OCI-LY3 (cell line): Measurements from ENCODE around the gene PSMA8.

ENCODE experiments used
- H2AFZ ChIP-seq: fragments of 200-600, 300-600 bp; shearing (Covaris generic); 2 replicates; pipeline ENCODE4 v1.6.0; 2014; ENCODE audit warnings: antibody characterized with exemption, low read depth, low read length
- H3K27ac ChIP-seq: fragments of 200-600, 300-600 bp; sonication (generic); 2 replicates; pipeline ENCODE4 v1.5.1; 2014; ENCODE audit warnings: mild to moderate bottlenecking, low read length, moderate library complexity, mixed read lengths
- H3K27me3 ChIP-seq: fragments of 200-600, 300-600 bp; sonication (generic); 2 replicates; pipeline ENCODE4 v1.6.1; 2014; ENCODE audit warnings: low read depth, low read length, mixed read lengths
- H3K36me3 ChIP-seq: fragments of 200-600, 300-600 bp; sonication (generic); replicated peaks from 2 replicates; pipeline ENCODE3; 2014; ENCODE audit warnings: low read depth, low read length, mixed read lengths
- H3K4me1 ChIP-seq: fragments of 300-600, 200-600 bp; sonication (generic); 2 replicates; pipeline ENCODE4 v1.6.1; 2014; ENCODE audit warnings: low read length, mixed read lengths
- H3K4me2 ChIP-seq: fragments of 200-600, 300-600 bp; sonication (generic); 2 replicates; pipeline ENCODE4 v1.6.1; 2014; ENCODE audit warnings: low read length, mixed read lengths
- H3K4me3 ChIP-seq: fragments of 300-600, 200-600 bp; sonication (generic); 2 replicates; pipeline ENCODE4 v1.5.1; 2014; ENCODE audit warnings: antibody characterized with exemption, mild to moderate bottlenecking, low read length, moderate library complexity
- H3K79me2 ChIP-seq: fragments of 300-600, 200-600 bp; shearing (Covaris generic); 2 replicates; pipeline ENCODE4 v1.6.1; 2014; ENCODE audit warnings: mild to moderate bottlenecking, low read length, mixed read lengths
- H3K9ac ChIP-seq: fragments of 300-600, 200-600 bp; shearing (Covaris generic); 2 replicates; pipeline ENCODE4 v1.6.0; 2014; ENCODE audit warnings: mild to moderate bottlenecking, low read length, moderate library complexity
- H3K9me3 ChIP-seq: fragments of 200-600, 300-600 bp; shearing (Covaris generic); 2 replicates; pipeline ENCODE4 v1.6.1; 2014; ENCODE audit warnings: low read length, mixed read lengths; ENCODE audit not compliant: insufficient read depth
- H4K20me1 ChIP-seq: fragments of 200-600, 300-600 bp; sonication (generic); 2 replicates; pipeline ENCODE4 v1.6.1; 2016; ENCODE audit warnings: low read length, mixed read lengths; ENCODE audit not compliant: insufficient read depth
- EZH2phosphoT487 ChIP-seq: fragments of 200-600 bp; shearing (Covaris generic); IDR thresholded peaks from 2 replicates; pipeline ENCODE4 v1.6.1; 2018; ENCODE audit warnings: antibody characterized with exemption, mixed run types, low read depth
- TF ChIP-seq, protein P1 (sequence below): fragments of 200-600, 300-600 bp; sonication (generic); IDR thresholded peaks from 2 replicates; pipeline ENCODE4 v1.5.1; 2014; ENCODE audit warnings: antibody characterized with exemption, low read length, low read depth

Gene PSMA8

DNA sequence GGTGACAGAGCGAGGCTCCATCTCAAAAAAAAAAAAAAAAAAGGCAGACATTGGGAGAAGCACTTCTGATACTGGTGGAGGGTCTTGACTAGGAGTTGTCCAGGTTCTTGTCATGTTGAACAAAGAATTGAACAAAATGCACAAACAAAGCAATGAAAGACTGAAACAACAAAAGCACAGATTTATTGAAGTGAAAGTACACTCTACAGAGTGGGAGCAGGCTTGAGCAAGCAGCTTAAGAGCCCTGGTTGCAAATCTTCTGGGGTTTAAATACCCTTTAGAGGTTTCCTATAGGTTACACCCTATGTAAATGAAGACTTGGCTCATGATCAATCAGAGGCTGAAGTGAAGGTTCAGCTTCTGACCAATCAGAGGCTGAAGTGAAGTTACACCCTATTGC lies 36.8 kb upstream of the PSMA8 start:
- H3K27ac ChIP-seq: no peak overlapping the region
- no peak overlapping the region for H2AFZ ChIP-seq
- no peaks in the 10 kb centered on the region for H3K4me1 ChIP-seq
- TF ChIP-seq, protein P1, sequence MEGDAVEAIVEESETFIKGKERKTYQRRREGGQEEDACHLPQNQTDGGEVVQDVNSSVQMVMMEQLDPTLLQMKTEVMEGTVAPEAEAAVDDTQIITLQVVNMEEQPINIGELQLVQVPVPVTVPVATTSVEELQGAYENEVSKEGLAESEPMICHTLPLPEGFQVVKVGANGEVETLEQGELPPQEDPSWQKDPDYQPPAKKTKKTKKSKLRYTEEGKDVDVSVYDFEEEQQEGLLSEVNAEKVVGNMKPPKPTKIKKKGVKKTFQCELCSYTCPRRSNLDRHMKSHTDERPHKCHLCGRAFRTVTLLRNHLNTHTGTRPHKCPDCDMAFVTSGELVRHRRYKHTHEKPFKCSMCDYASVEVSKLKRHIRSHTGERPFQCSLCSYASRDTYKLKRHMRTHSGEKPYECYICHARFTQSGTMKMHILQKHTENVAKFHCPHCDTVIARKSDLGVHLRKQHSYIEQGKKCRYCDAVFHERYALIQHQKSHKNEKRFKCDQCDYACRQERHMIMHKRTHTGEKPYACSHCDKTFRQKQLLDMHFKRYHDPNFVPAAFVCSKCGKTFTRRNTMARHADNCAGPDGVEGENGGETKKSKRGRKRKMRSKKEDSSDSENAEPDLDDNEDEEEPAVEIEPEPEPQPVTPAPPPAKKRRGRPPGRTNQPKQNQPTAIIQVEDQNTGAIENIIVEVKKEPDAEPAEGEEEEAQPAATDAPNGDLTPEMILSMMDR: no peak
- no peak for TF ChIP-seq EZH2phosphoT487
- no peaks in the 10 kb centered on the region for H4K20me1 ChIP-seq
- no peak overlapping the region for H3K4me2 ChIP-seq
- no peaks in the 10 kb centered on the region for H3K9me3 ChIP-seq
- no peaks in the 10 kb centered on the region for H3K36me3 ChIP-seq
- no peak overlapping the region for H3K4me3 ChIP-seq
- H3K27me3 ChIP-seq: no peaks in the 10 kb centered on the region
- H3K9ac ChIP-seq: no peak overlapping the region
- no peaks in the 10 kb centered on the region for H3K79me2 ChIP-seq

DNA sequence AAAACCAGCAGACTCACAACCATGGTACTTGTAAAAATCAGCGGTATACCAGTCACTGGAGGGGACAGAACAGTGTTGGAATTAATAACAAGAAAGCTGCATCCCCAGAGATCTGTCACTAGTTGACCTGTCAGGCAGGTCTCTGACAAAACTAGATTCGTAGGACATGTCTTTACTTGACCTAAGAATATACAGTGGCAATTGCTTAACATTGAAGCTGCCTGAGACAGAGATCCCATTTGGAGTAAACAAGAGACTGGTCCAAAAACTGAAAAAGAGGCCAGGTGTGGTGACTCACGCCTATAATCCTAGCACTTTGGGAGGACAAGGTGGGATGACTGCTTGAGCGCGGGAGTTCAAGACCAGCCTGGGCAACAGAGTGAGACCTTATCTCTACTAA lies 36.1 kb upstream of the PSMA8 start:
- H3K4me2 ChIP-seq: no peak overlapping the region

GRCh38 chr18:26103579-26103978 lies 30.1 kb upstream of the PSMA8 start:
- TF ChIP-seq, protein P1: peak; percentile 47
- no peak for TF ChIP-seq EZH2phosphoT487
- peak overlapping the region; percentile 15; the same call in 1 of the 2 replicates for H3K4me2 ChIP-seq

More for the DNA sequence above, 36.1 kb upstream of the PSMA8 start:
- Histone ChIP-seq H3K4me3 (no peak overlapping the region), H3K4me1 (no peaks in the 10 kb centered on the region), H2AFZ (no peak overlapping the region), H4K20me1 (no peaks in the 10 kb centered on the region), H3K27ac (no peak overlapping the region), H3K36me3 (no peaks in the 10 kb centered on the region), H3K9ac (no peak overlapping the region), H3K27me3 (no peaks in the 10 kb centered on the region), H3K9me3 (no peaks in the 10 kb centered on the region), H3K79me2 (no peaks in the 10 kb centered on the region)
- TF ChIP-seq, protein P1: no peak
- TF ChIP-seq EZH2phosphoT487: no peak

DNA sequence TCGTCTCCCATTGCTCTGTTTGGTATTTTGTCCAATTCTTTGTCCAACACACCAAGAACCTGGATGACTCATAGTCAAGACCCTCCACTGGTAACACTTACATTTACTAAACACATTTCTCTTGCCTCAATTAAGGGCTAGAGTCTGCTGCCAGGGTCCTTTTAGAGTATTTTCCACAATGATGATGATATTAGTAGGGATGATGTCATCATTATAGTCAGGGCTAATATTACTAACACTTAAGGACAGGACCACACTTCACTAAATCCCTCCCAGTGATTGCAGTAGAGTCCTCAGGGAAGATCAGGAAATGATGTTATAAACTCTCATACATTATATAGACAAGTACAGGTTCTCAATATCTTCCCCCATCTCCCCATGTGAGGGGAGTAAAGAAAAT lies 29.6 kb upstream of the PSMA8 start:
- no peak overlapping the region for H2AFZ ChIP-seq
- TF ChIP-seq, protein P1: no peak
- TF ChIP-seq EZH2phosphoT487: no peak

More at GRCh38 chr18:26103579-26103978, 30.1 kb upstream of the PSMA8 start:
- H3K9ac ChIP-seq: no peak overlapping the region
- H2AFZ ChIP-seq: no peak overlapping the region
- H3K9me3 ChIP-seq: no peaks in the 10 kb centered on the region
- no peaks in the 10 kb centered on the region for H3K4me1 ChIP-seq
- no peak overlapping the region for H3K4me3 ChIP-seq
- H3K79me2 ChIP-seq: no peaks in the 10 kb centered on the region
- H4K20me1 ChIP-seq: no peaks in the 10 kb centered on the region
- no peaks in the 10 kb centered on the region for H3K27me3 ChIP-seq
- no peak overlapping the region for H3K27ac ChIP-seq
- H3K36me3 ChIP-seq: no peaks in the 10 kb centered on the region

More for the DNA sequence above, 29.6 kb upstream of the PSMA8 start:
- Histone ChIP-seq H3K4me2 (0 out of 2 replicates have a peak overlapping the region, but pooled peaks have one; percentile 15), H3K36me3 (no peaks in the 10 kb centered on the region), H3K9ac (no peak overlapping the region), H3K27ac (no peak overlapping the region), H3K9me3 (no peaks in the 10 kb centered on the region), H3K4me3 (no peak overlapping the region), H3K4me1 (no peaks in the 10 kb centered on the region), H3K79me2 (no peaks in the 10 kb centered on the region), H3K27me3 (no peaks in the 10 kb centered on the region), H4K20me1 (no peaks in the 10 kb centered on the region)
